ENCODE data around the gene MYADML2.

GRCh38 chr17:81964081-81964849, 17.2 kb upstream of the MYADML2 start:
- TF ChIP-seq EZH2phosphoT487 (IDR thresholded peaks at IDR 0.05) (no peak), CTCF (IDR thresholded peaks at IDR 0.05) (no peak)

Data from neural progenitor cell (in vitro differentiated cells).